Middle frontal gyrus (tissue), 1 donor: ENCODE measurements around the gene TRIM38.
"Not testable (repeated sequence)": the region's sequence is repeated elsewhere in the genome, so short reads cannot be mapped to it uniquely, and the experiment has no call there.

Experiments
- DNase-seq: peaks from one replicate; pipeline ENCODE4 v3.0.0-alpha.2; 2015; ENCODE audit warnings: low spot score; ENCODE audit errors: extremely low spot score

The TRIM38 gene

DNA sequence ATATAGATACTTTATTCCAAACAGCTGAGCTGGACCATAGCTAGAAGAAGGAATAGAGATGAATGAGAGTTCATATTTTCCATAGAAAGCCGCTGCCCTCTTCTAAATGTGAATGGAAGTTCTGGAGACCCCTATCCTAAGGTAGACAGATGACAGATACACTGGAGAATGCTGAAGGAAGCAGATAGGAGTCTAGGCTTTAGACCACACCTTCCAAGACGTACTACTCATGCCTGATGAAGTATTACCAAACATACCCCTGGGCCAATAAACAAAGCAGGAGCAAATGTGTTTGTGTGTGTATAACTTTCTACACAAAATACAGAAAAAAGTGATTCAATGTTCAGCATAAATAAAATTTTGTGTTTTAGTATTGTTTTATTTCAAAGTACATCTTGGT lies 23.0 kb upstream of the TRIM38 start:
- no peak for DNase-seq

DNA sequence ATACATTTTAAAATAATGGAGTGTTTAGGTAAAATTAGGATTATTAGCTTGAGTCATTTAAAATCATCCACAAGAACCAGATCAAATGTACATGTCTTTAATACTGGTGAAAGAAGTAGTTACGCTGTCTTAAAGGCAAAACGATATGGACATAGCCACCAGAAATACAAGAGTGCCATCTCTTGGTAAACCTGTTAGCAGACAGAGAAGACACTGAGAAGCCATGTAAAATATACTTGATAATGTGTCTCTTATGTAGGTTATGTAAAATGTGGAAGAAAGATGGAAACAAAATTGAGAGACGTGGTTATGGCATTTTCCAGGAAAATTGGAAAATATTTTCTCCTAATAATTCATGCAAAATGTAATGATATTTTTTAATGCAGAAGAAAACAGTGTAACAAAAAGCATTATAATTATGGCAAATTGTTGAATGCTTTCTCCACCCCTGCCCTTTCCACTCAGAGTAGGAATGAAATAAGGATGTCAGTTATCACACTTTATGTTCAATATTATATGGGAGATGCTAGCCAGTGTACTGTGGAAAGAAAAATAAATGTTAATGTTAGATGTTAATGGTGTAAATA lies 19.9 kb upstream of the TRIM38 start:
- no peak for DNase-seq

DNA sequence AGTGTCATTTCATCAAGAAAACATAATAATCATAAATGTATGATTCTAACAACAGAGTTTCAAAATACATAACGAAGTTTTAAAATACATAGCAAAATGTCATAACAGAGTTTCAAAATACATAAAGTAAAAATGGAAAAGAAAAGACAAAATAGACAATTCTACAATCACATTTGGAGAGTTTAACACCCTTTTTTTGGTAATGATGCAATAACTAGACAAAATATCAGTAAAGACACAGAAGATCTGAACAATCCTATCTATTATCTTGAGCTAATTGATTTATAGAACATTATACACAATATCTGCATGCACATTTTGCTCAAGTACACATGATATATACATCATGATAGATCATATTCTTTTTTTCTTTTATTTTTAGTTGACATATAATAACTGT lies 18.7 kb upstream of the TRIM38 start:
- DNase-seq = no peak

DNA sequence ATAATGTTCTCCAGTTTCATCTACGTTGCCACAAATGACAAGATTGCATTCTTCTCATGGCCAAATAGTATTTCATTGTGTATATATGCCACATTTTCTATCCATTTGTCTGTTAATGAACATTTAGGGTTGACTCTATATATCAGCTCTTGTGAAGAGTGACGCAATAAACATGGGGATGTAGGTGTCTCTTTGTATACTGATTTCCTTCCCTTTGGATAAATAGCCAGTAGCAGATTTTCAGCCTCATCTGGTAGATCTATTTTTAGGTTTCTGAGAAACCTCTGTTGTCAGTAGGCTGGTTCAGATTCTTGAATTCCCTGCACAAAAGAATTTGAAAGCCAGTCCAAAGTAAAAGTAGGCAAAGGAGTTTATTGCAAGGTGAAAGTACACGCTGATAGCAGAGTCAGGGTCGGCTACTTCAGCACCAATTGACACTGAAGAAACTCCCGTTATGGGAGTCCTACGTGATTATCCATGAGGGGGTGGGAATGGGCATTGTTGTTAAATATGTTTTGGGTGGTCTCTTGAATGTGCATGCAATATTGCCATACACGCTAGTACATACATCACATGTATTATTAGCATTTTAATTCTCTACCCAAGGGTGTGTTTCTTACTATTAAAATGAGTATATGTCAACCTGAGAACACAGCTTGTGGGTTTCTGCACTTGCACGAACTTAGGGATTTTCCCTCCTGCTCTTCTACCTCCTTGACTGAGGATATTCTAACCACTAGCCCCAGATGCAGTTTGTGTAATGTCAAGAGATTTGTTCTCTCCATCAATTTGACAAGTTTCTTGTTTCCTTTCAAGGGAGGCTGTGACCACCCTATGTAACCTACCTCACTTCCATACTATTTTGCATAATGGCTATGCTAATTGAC lies 17.7 kb upstream of the TRIM38 start:
- no peak for DNase-seq

DNA sequence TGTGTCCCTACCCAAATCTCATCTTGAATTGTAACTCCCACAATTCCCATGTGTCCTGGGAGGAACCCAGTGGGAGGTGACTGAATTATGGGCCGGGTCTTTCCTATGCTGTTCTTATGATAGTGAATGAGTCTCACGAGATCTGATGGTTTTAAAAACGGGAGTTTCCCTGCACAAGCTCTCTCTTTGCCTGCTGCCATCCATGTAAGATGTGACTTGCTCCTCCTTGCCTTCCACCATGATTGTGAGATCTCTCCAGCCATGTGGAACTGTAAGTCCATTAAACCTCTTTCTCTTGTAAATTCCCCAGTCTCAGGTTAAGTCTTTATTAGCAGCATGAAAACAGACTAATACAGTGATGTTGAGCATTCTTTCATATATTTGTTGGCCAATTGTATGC lies 16.9 kb upstream of the TRIM38 start:
- DNase-seq = not testable (repeated sequence)

DNA sequence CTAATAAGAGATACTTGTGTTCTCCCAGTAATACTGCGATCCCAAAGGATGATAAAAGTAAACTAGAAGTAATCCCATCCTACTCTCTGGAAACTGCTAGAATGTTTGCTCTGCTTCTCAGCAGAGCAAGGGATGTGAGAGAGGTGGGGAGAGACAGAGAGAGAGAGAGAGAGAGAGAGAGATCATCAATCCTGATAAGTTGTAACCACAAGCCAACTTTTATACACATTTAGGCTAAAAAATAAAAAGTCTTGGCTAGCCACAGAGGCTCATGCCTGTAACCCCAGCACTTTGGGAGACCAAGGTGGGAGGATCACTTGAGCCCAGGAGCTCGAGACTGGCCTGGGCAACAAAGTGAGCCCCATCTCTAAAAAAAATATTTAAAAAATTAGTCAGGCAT lies 16.0 kb upstream of the TRIM38 start:
- no peak for DNase-seq

DNA sequence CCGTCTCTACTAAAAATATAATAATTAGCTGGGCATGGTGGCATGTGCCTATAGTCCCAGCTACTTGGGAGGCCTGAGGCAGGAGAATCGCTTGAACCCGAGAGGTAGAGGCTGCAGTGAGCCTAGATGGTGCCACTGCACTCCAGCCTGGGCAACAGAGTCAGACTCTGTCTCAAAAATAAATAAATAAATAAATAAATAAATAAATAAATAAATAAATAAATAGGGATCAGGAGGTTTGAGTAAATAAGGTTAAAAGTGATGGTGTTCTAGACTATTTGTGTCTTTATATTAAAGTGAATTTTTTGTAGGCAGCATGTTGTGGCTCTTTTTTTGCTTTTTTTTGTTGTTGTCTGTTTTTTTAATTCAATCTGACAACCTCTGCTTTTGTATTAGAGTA lies 15.1 kb upstream of the TRIM38 start:
- DNase-seq = not testable (repeated sequence)

DNA sequence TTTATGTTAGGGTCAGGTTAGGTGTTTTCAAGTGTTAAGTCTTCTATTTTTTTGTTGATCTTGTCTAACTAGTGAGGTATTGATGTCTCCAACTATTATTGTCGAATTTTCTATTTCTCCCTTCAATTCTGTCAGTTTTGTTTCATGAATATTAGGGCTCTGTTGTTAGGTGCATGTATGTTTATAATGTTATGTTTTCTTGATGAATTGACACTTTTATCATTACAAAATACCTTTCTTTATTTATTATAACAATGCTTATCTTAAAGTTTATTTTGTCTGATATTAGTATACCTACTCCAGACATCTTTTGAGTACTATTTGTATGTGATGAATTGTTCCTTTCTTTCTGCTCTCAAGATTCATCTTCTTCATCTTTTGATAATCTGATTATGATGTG lies 12.9 kb upstream of the TRIM38 start:
- DNase-seq = no peak

DNA sequence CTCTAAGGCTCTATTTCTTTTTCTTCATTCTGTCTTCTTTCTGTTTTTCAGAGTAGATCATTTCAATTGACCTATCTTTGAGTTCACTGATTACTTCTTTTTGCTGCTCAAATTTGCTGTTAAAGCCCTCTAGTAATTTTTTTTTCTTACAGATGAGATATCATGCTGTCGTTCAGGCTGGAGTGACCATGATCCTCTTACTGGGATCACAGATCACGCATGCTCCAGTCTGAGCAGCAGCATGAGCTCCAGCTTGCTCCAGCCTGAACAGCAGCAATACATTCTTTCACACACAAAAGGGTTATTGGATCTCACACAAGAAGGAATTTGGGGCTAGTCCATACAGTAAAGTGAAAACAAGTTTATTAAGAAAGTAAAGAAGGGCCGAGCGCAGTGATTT lies 12.3 kb upstream of the TRIM38 start:
- DNase-seq = no peak

DNA sequence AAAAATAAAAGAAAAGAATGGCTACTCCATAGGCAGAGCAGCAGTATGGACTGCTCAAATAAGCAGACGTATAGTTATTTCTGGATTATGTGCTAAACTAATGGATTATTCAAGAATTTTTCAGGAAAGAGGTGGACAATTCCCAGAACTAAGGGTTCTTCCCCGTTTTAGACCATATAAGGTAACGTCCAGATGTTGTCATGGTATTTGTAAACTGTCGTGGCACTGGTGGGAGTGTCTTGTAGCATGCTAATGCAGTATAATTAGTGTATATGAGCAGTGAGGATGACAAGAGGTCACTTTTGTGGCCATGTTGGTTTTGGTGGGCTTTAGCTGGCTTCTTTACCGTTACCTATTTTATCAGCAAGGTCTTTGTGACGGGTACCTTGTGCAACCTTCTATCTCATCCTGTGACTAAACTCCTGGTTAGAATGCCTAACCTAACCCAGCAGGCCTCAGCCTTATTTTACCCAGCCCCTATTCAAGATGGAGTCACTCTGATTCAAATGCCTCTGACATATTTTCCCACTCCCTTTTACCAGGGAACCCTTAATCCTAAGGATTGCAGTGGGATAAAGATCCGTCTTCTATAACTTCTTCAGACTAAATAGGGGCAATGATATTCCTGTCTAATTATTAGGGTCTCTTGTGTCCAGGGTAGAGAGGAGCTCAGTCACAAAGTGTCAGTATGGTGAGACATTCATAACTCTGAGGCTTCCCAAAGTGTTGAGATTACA lies 11.1 kb upstream of the TRIM38 start:
- no peak for DNase-seq

DNA sequence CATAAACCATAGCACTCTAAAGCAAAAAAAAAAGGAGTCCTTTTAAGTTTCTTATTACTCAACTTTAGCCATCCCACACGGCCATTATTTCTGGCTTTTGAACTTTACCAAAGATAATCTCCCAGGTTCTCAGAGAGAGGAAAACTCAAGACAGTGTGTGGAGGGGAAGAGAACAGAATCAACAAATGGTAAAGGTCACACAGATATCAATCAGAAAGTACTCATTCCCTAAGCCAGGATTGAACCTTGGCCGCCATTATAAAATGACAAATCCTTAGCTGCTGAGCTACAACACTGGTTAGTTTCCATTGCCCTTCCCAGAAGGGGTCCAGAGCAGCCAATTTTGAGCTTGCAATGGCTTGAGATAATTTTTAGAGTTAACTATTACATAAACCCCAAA lies 10.1 kb upstream of the TRIM38 start:
- DNase-seq = no peak

DNA sequence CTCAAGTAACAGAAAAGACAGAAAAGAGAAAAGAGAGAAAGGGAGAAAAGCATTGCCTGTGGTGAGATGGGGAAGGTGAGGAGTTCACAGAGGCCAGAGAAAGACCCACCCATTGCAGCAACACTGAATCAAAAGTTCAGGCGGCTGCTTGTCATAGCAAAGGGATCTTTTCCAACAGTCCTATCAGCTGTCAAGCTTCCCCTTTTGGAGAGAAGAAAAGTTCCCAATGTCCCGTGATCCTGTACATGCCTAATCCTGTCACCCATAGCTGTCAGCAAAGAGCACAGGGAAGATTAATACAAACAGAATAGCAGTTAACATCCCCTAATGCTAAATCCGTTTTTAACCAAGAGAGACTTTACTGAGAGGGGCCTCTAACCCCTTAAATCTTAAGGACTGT lies 8.9 kb upstream of the TRIM38 start:
- DNase-seq = no peak

DNA sequence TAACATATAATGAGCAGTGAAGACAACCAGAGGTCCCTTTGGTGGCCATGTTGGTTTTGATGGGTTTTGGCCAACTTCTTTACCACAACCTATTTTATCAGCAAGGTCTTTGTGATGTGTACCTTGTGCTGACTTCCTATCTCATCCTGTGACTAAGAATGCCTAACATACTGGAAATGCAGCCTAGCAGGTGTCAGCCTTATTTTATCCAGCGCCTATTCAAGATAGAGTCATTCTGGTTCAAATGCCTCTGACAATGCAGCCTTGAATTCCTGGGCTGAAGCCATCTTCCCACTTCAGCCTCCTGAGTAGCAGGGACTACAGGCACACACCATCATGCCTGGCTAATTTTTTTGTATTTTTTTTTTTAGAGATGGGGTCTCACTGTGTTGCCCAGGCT lies 7.8 kb upstream of the TRIM38 start:
- no peak for DNase-seq

DNA sequence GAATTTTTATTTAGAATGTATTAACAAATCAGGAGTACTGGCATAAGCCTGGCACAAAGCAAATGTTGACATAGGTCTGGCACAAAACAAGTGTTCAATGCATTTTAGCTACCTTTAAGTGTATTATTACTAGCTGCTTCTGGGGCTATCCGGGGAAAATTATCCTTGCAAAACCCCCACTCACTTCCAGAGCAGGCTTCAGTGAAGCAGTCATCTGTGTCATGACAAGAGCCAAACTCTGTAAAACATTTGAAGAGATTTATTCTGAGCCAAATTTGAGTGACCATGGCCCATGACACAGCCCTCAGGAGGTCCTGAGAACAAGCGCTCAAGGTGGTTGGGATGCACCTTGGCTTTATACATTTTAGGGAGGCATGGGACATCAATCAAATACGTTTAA lies 6.4 kb upstream of the TRIM38 start:
- DNase-seq = no peak

DNA sequence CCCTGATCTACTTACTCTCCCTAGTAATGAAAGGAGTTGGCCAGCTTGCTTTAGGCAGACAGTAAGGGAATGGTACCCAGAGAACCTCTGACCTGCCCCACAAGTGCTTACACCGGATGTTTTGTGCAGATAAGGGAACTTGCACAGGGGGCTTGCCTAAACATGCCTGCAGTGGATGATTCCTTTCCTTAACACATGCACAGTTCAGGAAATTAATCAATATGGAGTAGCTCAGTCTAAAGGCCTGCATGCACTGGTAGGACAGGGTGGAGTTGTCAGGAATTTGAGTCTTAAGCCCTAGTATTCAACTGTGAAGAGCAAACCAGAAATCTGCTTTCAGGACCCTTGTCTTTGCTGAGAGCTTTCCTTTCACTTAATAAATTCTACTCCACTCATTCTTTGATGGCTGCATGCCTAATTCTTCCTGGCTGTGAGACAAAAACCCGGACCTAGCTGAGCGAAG lies 3.9 kb upstream of the TRIM38 start:
- DNase-seq = no peak

DNA sequence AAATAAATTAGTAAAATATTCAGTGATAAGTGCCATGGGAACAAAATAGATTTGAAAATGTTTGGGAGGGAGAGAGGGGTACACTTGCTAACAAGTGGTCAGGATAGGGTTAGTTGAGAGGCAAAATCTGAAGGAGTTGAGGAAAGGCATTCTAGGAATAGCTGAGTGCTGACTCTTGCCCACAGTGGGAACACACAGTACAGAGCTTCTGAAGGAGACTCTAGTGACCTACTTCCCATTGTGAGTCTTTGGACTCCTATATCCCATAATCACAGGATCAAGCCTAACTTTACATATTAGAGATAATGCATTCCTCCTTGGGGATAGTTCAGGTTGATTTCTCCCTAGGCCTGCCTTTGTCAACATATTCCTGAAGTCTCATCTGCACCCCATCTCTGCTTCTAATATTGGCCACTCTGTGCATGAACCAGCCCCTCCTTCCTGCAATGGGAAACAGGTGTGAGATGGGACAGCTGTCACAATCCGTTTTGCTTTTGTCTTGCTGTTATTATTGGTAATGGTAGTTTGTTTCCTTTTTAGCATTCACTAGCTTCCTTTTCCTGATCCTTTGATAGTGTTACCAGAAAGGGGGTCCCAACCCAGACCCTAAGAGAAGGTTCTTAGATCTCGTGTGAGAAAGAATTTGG lies 2.6 kb upstream of the TRIM38 start:
- no peak for DNase-seq

DNA sequence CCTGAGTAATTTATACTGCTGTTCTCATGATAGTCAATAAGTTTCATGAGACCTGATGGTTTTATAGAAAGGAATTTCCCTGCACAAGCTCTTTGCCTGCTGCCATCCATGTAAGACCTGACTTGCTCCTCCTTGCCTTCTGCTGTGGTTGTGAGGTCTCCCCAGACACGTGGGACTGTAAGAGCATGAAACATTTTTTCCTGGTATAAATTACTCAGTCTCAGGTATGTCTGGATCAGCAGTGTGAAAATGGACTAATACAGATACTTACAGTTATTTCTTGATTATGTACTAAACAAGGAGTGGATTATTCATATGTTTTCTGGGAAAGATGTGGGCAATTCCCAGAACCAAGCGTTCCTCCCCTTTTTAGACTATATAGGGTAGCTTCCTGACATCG lies 1.9 kb upstream of the TRIM38 start:
- no peak for DNase-seq

DNA sequence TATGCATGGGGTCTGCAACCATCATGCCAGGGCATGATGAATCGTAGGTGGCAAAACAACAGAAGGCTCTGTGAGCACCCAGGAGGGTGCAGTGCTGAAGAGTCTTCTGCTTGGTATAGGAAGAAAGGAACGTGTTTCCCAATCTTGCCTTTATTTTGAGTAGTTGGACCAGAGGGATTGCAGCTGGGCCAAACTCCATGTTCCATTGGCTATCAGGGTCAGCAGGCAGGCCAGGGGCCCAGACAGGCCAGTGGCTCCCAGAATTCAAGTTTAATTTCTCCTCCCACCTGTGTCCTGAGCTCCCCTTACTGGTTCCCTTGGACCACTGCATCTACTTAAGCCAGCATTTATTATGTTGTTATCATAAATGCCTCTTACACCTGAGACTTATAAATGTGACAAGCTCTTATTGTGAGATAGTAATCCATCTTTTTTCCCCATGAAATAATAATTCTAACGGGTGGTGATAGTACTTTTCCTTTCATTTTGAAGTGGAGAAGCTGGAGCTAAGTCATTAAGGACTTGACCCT lies 918 bp upstream of the TRIM38 start:
- no peak for DNase-seq

DNA sequence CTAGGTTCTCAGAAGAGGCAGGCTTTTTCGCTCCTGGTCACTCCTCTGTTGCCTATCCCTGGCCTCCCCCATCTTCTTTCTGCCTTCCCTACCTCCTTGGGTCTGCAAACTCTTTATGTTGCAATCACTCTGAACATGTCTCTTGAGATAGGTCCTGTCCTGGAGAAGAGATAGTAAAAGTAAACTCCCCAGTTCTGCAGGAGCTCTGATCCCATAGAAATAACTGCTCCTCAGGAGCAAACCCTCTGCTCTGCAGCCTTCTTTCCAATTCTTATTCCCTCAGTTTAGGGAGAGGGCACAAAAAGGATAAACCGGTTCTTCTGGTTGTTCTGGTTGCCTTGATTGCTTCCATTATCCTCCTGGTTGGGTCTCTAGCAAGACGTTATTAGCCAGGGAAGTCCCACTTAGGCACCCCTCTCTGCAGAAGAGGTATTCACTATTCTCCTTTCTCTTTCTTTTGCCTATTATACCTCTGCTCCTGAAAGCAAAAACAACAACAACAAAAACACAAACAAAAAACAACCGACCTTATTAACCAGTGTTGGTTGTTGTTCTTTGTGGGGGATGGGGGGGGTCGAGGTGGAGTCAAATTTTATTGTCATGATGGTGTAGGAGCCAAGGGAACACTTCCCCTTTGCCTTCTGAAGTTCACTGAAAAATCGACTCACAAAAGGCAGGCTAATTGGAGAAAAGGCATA lies 973 bp downstream of the TRIM38 start:
- DNase-seq = no peak

DNA sequence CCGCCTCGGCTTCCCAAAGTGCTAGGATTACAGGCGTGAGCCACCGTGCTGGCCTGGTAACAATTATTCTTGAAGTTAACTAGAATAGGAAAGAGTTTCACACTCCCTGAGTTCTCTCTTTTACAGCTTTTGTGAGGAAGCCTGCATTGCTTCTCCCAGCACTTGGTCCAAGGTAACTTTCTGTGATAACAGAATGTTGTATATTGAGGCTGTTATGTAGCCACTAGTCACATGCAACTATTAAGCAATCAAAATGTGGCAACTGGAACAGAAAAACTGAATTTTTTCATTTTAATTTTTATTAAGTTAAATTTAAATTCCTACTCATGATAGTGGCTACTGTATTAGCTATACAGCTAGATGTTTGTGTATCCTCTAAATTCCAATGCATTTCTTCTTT lies 2.5 kb downstream of the TRIM38 start:
- no peak for DNase-seq

DNA sequence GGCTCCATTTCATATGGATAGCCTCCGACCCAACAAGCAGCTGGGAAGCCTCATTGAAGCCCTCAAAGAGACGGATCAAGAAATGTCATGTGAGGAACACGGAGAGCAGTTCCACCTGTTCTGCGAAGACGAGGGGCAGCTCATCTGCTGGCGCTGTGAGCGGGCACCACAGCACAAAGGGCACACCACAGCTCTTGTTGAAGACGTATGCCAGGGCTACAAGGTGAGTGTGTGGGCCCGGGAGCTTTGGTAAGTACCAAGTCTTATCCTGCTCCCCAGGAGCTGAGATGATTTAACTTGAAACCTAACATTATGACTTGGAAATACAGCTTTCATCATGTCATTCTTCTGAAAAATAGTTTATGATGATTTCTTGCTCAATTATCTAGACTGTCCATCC lies 4.1 kb downstream of the TRIM38 start:
- no peak for DNase-seq
